Measurements from ENCODE around the gene SLC16A6.
A peak's percentile ranks its signal among the peaks of the same experiment; 100 is the strongest.
"Not testable (repeated sequence)": the region's sequence is repeated elsewhere in the genome, so short reads cannot be mapped to it uniquely, and the experiment has no call there.

Gene SLC16A6

GRCh38 chr17:68309066-68309670 lies 18.2 kb upstream of the SLC16A6 start:
- not testable (repeated sequence) for DNase-seq

- not testable (repeated sequence) for DNase-seq
Measured at GRCh38 chr17:68308486-68308885, 17.6 kb upstream of the SLC16A6 start.

GRCh38 chr17:68307443-68307842 lies 16.5 kb upstream of the SLC16A6 start:
- DNase-seq = no peak

- no peak for DNase-seq
Measured at GRCh38 chr17:68306819-68307218, 15.9 kb upstream of the SLC16A6 start.

GRCh38 chr17:68305142-68305541 lies 14.2 kb upstream of the SLC16A6 start:
- DNase-seq = no peak

GRCh38 chr17:68304706-68305105 lies 13.8 kb upstream of the SLC16A6 start:
- no peak for DNase-seq

GRCh38 chr17:68302666-68303065 lies 11.7 kb upstream of the SLC16A6 start:
- DNase-seq = peak; percentile 50

GRCh38 chr17:68302066-68302564 lies 11.2 kb upstream of the SLC16A6 start:
- DNase-seq = no peak

GRCh38 chr17:68301438-68301959 lies 10.6 kb upstream of the SLC16A6 start:
- peak; percentile 90 for DNase-seq

- no peak for DNase-seq
Measured at GRCh38 chr17:68299817-68300216, 8.9 kb upstream of the SLC16A6 start.

GRCh38 chr17:68298601-68299000 lies 7.7 kb upstream of the SLC16A6 start:
- no peak for DNase-seq

GRCh38 chr17:68297195-68297594 lies 6.3 kb upstream of the SLC16A6 start:
- DNase-seq = no peak

- DNase-seq = no peak
Measured at GRCh38 chr17:68296217-68297191, 5.6 kb upstream of the SLC16A6 start.

- no peak for DNase-seq
Measured at GRCh38 chr17:68295086-68295485, 4.2 kb upstream of the SLC16A6 start.

- DNase-seq = no peak
Measured at GRCh38 chr17:68294617-68295016, 3.7 kb upstream of the SLC16A6 start.

GRCh38 chr17:68294196-68294555 lies 3.2 kb upstream of the SLC16A6 start:
- DNase-seq = no peak

- no peak for DNase-seq
Measured at GRCh38 chr17:68293490-68294195, 2.7 kb upstream of the SLC16A6 start.

GRCh38 chr17:68292689-68293040 lies 1.7 kb upstream of the SLC16A6 start:
- no peak for DNase-seq

- DNase-seq = peak; percentile 72
Measured at GRCh38 chr17:68291836-68292688, 1.1 kb upstream of the SLC16A6 start.

GRCh38 chr17:68290268-68290954 lies 516 bp downstream of the SLC16A6 start:
- DNase-seq = no peak

- no peak for DNase-seq
Measured at GRCh38 chr17:68289936-68290267, 1.0 kb downstream of the SLC16A6 start.

GRCh38 chr17:68289473-68289872 lies 1.5 kb downstream of the SLC16A6 start:
- DNase-seq = no peak

All from NCI-H510A treated with DMSO at 0.1 percent for 48 hours (cell line).